IMR-90 (cell line): ENCODE data around the gene PTGDS. TPM values are rescaled to one million over a fixed set of nuclear protein-coding genes. Genes with fewer than 3 reads are reported as not detected.

Experiments used
- ATAC-seq: fragments of 200-7000 bp; cut with Tn5 transposase; 2 replicates; pipeline ENCODE4 v1.9.1; 2020; ENCODE audit warnings: low read depth, mild to moderate bottlenecking, moderate library complexity
- BruUV-seq: library from RNA; stranded (reverse); fragments of 400-500 nt; replicated peaks from 2 replicates; lab custom pipeline; 2021; lab: Mats Ljungman, UMichigan
- CTCF ChIA-PET: fragments of 300-600 bp; formaldehyde crosslinking; extraction: SDS; loops from one replicate; lab custom pipeline; 2021; ENCODE audit warnings: antibody characterized with exemption; lab: Yijun Ruan, JAX
- POLR2A ChIA-PET: fragments of 300-600 bp; sonication (Branson Sonifier 250); formaldehyde crosslinking; loops from one replicate; lab custom pipeline; 2022; ENCODE audit warnings: antibody characterized with exemption; ENCODE audit not compliant: unreplicated experiment; lab: Charles Lee
- DNase-seq: peaks from one replicate; pipeline ENCODE4 v3.0.0; 2013
- H2AFZ ChIP-seq: replicated peaks from 2 replicates; pipeline ENCODE3; 2013; ENCODE audit warnings: low read length, mild to moderate bottlenecking; ENCODE audit not compliant: poor library complexity
- H2AK5ac ChIP-seq: 2 replicates; pipeline ENCODE4 v1.6.1; 2013; ENCODE audit warnings: low read depth, low read length, inconsistent platforms
- H2AK9ac ChIP-seq: replicated peaks from 2 replicates; pipeline ENCODE3; 2013; ENCODE audit warnings: mild to moderate bottlenecking, low read depth, low read length, moderate library complexity; ENCODE audit not compliant: poor library complexity
- H2BK120ac ChIP-seq: 2 replicates; pipeline ENCODE4 v1.6.1; 2013; ENCODE audit warnings: low read depth, low read length, inconsistent platforms
- H2BK15ac ChIP-seq: 3 replicates; pipeline ENCODE4 v1.6.1; 2013; ENCODE audit warnings: low read depth, low read length, inconsistent platforms
- H2BK20ac ChIP-seq: 2 replicates; pipeline ENCODE4 v1.6.1; 2013; ENCODE audit warnings: low read depth, mild to moderate bottlenecking, inconsistent platforms, low read length, moderate library complexity
- H2BK5ac ChIP-seq: 2 replicates; pipeline ENCODE4 v1.6.1; 2013; ENCODE audit warnings: mild to moderate bottlenecking, low read depth, low read length, inconsistent platforms; ENCODE audit not compliant: poor library complexity, severe bottlenecking
- H3K14ac ChIP-seq: replicated peaks from 2 replicates; pipeline ENCODE4 v1.6.1; 2013; ENCODE audit warnings: low read depth, low read length, inconsistent platforms
- H3K18ac ChIP-seq: 2 replicates; pipeline ENCODE4 v1.6.1; 2013; ENCODE audit warnings: low read depth, low read length, control low read depth
- H3K23ac ChIP-seq: 2 replicates; pipeline ENCODE4 v1.6.1; 2013; ENCODE audit warnings: low read depth, low read length, inconsistent platforms
- H3K27ac ChIP-seq: 2 replicates; pipeline ENCODE4 v1.5.1; 2013; ENCODE audit warnings: mild to moderate bottlenecking, control low read depth, low read length; ENCODE audit not compliant: insufficient read depth
- H3K27me3 ChIP-seq: 2 replicates; pipeline ENCODE4 v1.6.1; 2013; ENCODE audit warnings: low read length; ENCODE audit not compliant: control insufficient read depth, insufficient read depth
- H3K36me3 ChIP-seq: 2 replicates; pipeline ENCODE4 v1.6.1; 2013; ENCODE audit warnings: low read length, mixed read lengths; ENCODE audit not compliant: control insufficient read depth, insufficient read depth
- H3K4ac ChIP-seq: 2 replicates; pipeline ENCODE4 v1.6.1; 2013; ENCODE audit warnings: low read depth, low read length, inconsistent platforms
- H3K4me1 ChIP-seq: 2 replicates; pipeline ENCODE4 v1.6.1; 2013; ENCODE audit warnings: low read length, mixed read lengths; ENCODE audit not compliant: control insufficient read depth, insufficient read depth
- H3K4me2 ChIP-seq: 2 replicates; pipeline ENCODE4 v1.6.1; 2013; ENCODE audit warnings: low read depth, mild to moderate bottlenecking, control low read depth, low read length, moderate library complexity
- H3K4me3 ChIP-seq: 2 replicates; pipeline ENCODE4 v1.5.1; 2013; ENCODE audit warnings: low read depth, mild to moderate bottlenecking, control low read depth, low read length, moderate library complexity; ENCODE audit not compliant: insufficient read depth
- H3K56ac ChIP-seq: 2 replicates; pipeline ENCODE4 v1.6.1; 2013; ENCODE audit warnings: low read length, inconsistent platforms; ENCODE audit not compliant: insufficient read depth; ENCODE audit errors: extremely low read depth
- H3K79me1 ChIP-seq, 2 experiments: 2 replicates each; pipeline ENCODE4 v1.6.1; 2013; ENCODE audit warnings: low read length in 2 of 2, inconsistent platforms in 1 of 2, low read depth in 1 of 2
- H3K9ac ChIP-seq: 2 replicates; pipeline ENCODE4 v1.6.1; 2013; ENCODE audit warnings: low read depth, low read length, control low read depth
- H3K9me1 ChIP-seq: 2 replicates; pipeline ENCODE4 v1.6.1; 2013; ENCODE audit warnings: low read length, inconsistent platforms; ENCODE audit not compliant: insufficient read depth
- H3K9me3 ChIP-seq: 2 replicates; pipeline ENCODE4 v1.6.1; 2013; ENCODE audit warnings: low read length; ENCODE audit not compliant: control insufficient read depth, insufficient read depth
- H4K20me1 ChIP-seq: 2 replicates; pipeline ENCODE4 v1.6.1; 2013; ENCODE audit warnings: low read length, inconsistent platforms; ENCODE audit not compliant: insufficient read depth
- H4K5ac ChIP-seq: 2 replicates; pipeline ENCODE4 v1.6.1; 2013; ENCODE audit warnings: mild to moderate bottlenecking, low read depth, low read length, control low read depth
- H4K8ac ChIP-seq, 2 experiments: 2 replicates each; pipeline ENCODE4 v1.6.1; 2013; ENCODE audit warnings: low read depth in 2 of 2, low read length in 2 of 2, control low read depth in 1 of 2, inconsistent platforms in 1 of 2
- H4K91ac ChIP-seq: 2 replicates; pipeline ENCODE4 v1.6.1; 2013; ENCODE audit warnings: low read depth, low read length, inconsistent platforms; ENCODE audit not compliant: insufficient read depth
- BHLHE40 ChIP-seq: fragments of 150-350 bp; IDR thresholded peaks from 2 replicates; pipeline ENCODE4 v1.6.1; 2016; ENCODE audit warnings: mild to moderate bottlenecking, low read depth, low read length
- CEBPB ChIP-seq: IDR thresholded peaks from 2 replicates; pipeline ENCODE4 v1.6.1; 2012; ENCODE audit warnings: low read depth, low read length, improper control_type of control experiment
- CHD1 ChIP-seq: IDR thresholded peaks from 2 replicates; pipeline ENCODE4 v1.6.1; 2012; ENCODE audit warnings: low read depth, low read length, improper control_type of control experiment
- CTCF ChIP-seq: conservative IDR thresholded peaks from 2 replicates; pipeline ENCODE4 v1.5.1; 2012; ENCODE audit warnings: mild to moderate bottlenecking, low read depth, low read length, improper control_type of control experiment
- ELK1 ChIP-seq: fragments of 150-350 bp; IDR thresholded peaks from 2 replicates; pipeline ENCODE4 v1.6.1; 2016; ENCODE audit warnings: low read depth, mild to moderate bottlenecking, low read length, moderate library complexity, borderline replicate concordance
- FOS ChIP-seq: fragments of 150-350 bp; IDR thresholded peaks from 2 replicates; pipeline ENCODE4 v1.6.1; 2016; ENCODE audit warnings: low read depth, low read length
- MAFK ChIP-seq: IDR thresholded peaks from 2 replicates; pipeline ENCODE4 v1.6.1; 2012; ENCODE audit warnings: low read depth, low read length, improper control_type of control experiment
- MAZ ChIP-seq: IDR thresholded peaks from 2 replicates; pipeline ENCODE4 v1.6.1; 2012; ENCODE audit warnings: low read depth, mild to moderate bottlenecking, low read length, improper control_type of control experiment, moderate library complexity, borderline replicate concordance
- MXI1 ChIP-seq: IDR thresholded peaks from 2 replicates; pipeline ENCODE4 v1.6.1; 2012; ENCODE audit warnings: low read depth, mild to moderate bottlenecking, low read length, moderate library complexity, borderline replicate concordance
- NFE2L2 ChIP-seq: fragments of 150-350 bp; IDR thresholded peaks from 2 replicates; pipeline ENCODE4 v1.6.1; 2016; ENCODE audit warnings: low read depth, mild to moderate bottlenecking, low read length
- POLR2A ChIP-seq: IDR thresholded peaks from 2 replicates; pipeline ENCODE4 v1.6.1; 2012; ENCODE audit warnings: mild to moderate bottlenecking, low read depth, low read length
- RAD21 ChIP-seq: IDR thresholded peaks from 2 replicates; pipeline ENCODE4 v1.6.1; 2012; ENCODE audit warnings: low read length, improper control_type of control experiment
- RCOR1 ChIP-seq: IDR thresholded peaks from 2 replicates; pipeline ENCODE4 v1.6.1; 2012; ENCODE audit warnings: mild to moderate bottlenecking, low read length, improper control_type of control experiment; ENCODE audit not compliant: insufficient replicate concordance
- RFX5 ChIP-seq: IDR thresholded peaks from 2 replicates; pipeline ENCODE4 v1.8.0; 2012; ENCODE audit warnings: low read depth, mild to moderate bottlenecking, low read length, moderate library complexity
- SMC3 ChIP-seq: fragments of 150-350 bp; IDR thresholded peaks from 2 replicates; pipeline ENCODE4 v1.6.1; 2016; ENCODE audit warnings: low read depth, mild to moderate bottlenecking, antibody characterized with exemption, low read length, moderate library complexity
- WGBS, 2 experiments: methylation state at CpG; one replicate each; pipeline versions ENCODE4 v1.1.5 to v1.1.7; 2013; ENCODE audit warnings: missing lambda C conversion rate in 2 of 2; ENCODE audit not compliant: insufficient read length in 1 of 2; ENCODE audit errors: extremely low coverage in 2 of 2; 5-methylcytosine and 5-hydroxymethylcytosine counted together
- dilution Hi-C: fragments of 300-500 bp; cut with HindIII; formaldehyde crosslinking; loops from one replicate; pipeline ENCODE4 v1.14.3; 2018; ENCODE audit warnings: low sequenced_read_pairs; ENCODE audit not compliant: unreplicated experiment
- in situ Hi-C: fragments of 300-500 bp; cut with MboI; formaldehyde crosslinking; loops from 3 replicates; pipeline ENCODE4 v1.14.3; 2019; ENCODE audit warnings: low sequenced_read_pairs, inconsistent platforms, mixed read lengths
- intact Hi-C: fragments of 100-400 bp; cut with micrococcal nuclease; formaldehyde crosslinking; loops from 2 replicates; pipeline ENCODE4 v1.10.0; 2022
- polyA plus RNA-seq, 3 experiments: library from polyadenylated mRNA; depleted of rRNA; stranded (reverse); fragments of >200 nt; gene quantifications; 2 replicates each; pipeline ENCODE4 v1.2.3, GENCODE V29; 2012; ENCODE audit warnings: low replicate concordance in 1 of 3
- total RNA-seq: library from RNA; depleted of rRNA; stranded (reverse); fragments of >200 nt; gene quantifications from 2 replicates; pipeline ENCODE4 v1.2.3, GENCODE V29; 2012
- TF ChIP-seq, protein P1 (sequence below): fragments of 150-350 bp; IDR thresholded peaks from 2 replicates; pipeline ENCODE4 v1.6.1; 2017; ENCODE audit warnings: mild to moderate bottlenecking, antibody characterized with exemption, low read length, low read depth

PTGDS gene
- total and polyA plus RNA-seq, 2 of the 4 experiments (the other 2 are of a cell fraction) = 1.2 TPM; not detected in 1

- Histone ChIP-seq H3K4me1 (no peaks in the 10 kb centered on the region), H2AFZ (no peak overlapping the region), H4K20me1 (no peaks in the 10 kb centered on the region), H3K4me2 (no peak overlapping the region), H3K14ac (no peak overlapping the region), H2BK120ac (no peak overlapping the region), H2AK5ac (no peak overlapping the region), H3K9me3 (no peaks in the 10 kb centered on the region), H3K27me3 (no peaks in the 10 kb centered on the region), H2BK5ac (no peak overlapping the region), H2BK15ac (no peak overlapping the region), H3K56ac (no peak overlapping the region), H3K9ac (no peak overlapping the region), H3K4me3 (no peak overlapping the region), H2AK9ac (no peak overlapping the region), H4K5ac (no peak overlapping the region), H3K79me1 (no peaks in the 10 kb centered on the region), H4K8ac (no peak overlapping the region), H3K4ac (no peak overlapping the region), H2BK20ac (no peak overlapping the region), H4K91ac (no peak overlapping the region), H3K27ac (no peak overlapping the region), H3K18ac (no peak overlapping the region), H3K9me1 (no peaks in the 10 kb centered on the region), H3K23ac (no peak overlapping the region), H3K36me3 (peaks cover 42% of the 10 kb centered on the region)
- in situ Hi-C loops (no loop called here), intact Hi-C loops (no loop called here), dilution Hi-C loops (no loop called here)
- ChIA-PET POLR2A (no interaction called here), CTCF (no interaction called here)
- no TSS peak for BruUV-seq
- ATAC-seq (no peak), DNase-seq (no peak)
- WGBS, 2 experiments = 100% methylated on average over 14 of the region's 25 CpGs; no CpG with 5 or more reads in 1 of the 2 experiments
- no peak for TF ChIP-seq CEBPB
- no peak for TF ChIP-seq MXI1
- no peak for TF ChIP-seq MAFK
- no peak for TF ChIP-seq SMC3
- no peak for TF ChIP-seq POLR2A
- TF ChIP-seq RCOR1 = no peak
- no peak for TF ChIP-seq CHD1
- TF ChIP-seq MAZ = no peak
- no peak for TF ChIP-seq RAD21
- TF ChIP-seq NFE2L2 = no peak
- TF ChIP-seq FOS = no peak
- TF ChIP-seq ELK1 = no peak
- no peak for TF ChIP-seq BHLHE40
- no peak for TF ChIP-seq RFX5
- TF ChIP-seq, protein P1, sequence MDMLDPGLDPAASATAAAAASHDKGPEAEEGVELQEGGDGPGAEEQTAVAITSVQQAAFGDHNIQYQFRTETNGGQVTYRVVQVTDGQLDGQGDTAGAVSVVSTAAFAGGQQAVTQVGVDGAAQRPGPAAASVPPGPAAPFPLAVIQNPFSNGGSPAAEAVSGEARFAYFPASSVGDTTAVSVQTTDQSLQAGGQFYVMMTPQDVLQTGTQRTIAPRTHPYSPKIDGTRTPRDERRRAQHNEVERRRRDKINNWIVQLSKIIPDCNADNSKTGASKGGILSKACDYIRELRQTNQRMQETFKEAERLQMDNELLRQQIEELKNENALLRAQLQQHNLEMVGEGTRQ = no peak
- no peak for TF ChIP-seq CTCF
These were observed 38.2 kb downstream of the PTGDS start for GRCh38 chr9:137015540-137015930.
